ENCODE measurements around the gene ECSCR. TPM values are rescaled to one million over a fixed set of nuclear protein-coding genes. Genes with fewer than 3 reads are reported as not detected.

Gene ECSCR
- total and polyA plus RNA-seq, 7 donors = 7.6 to 25.4 (median 13.3) TPM

DNA sequence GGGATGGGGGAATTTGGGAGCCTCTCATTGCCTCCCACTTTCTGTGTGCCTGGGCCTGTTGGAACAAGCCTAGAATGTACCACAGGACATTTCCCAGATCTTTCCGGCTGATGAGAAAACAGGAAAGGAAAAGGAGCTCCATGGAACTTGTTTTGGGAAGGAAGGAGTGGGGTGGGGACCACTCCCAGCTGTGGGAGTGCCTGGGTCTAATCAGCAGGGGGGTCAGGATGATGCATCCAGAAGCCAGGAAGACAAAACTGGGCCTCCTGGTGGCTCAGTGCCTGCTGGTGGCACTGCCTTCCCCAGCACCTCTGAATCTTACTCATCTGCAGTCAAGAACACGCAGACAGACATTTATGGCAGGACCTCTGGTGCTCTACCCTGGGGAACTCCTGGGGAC, 11.0 kb upstream of the ECSCR start:
- Histone ChIP-seq H3K9me3 (no peaks in the 10 kb centered on the region), H3K27me3 (ENCODE audit: insufficient read depth in 3 of 3, low read length in 2 of 3) (no peaks in the 10 kb centered on the region), H3K27ac (no peak overlapping the region), H3K4me3 (no peak overlapping the region), H3K4me1 (peaks cover 11% of the 10 kb centered on the region), H3K36me3 (ENCODE audit: insufficient read depth in 1 of 2, low read depth in 1 of 2) (peaks cover 0 to 8% of the 10 kb centered on the region in 2 donors)
- DNase-seq (no peak), ATAC-seq (no peak)
- TF ChIP-seq CTCF (IDR thresholded peaks at IDR 0.05) = no peak
- WGBS, 3 donors = 64 to 87% (median 85%) methylated on average over 2 of the region's 2 CpGs
- intact Hi-C loops (cut with DNase I) = no loop called here

GRCh38 chr5:139473105-139473504, 10.6 kb upstream of the ECSCR start:
- ATAC-seq = no peak

GRCh38 chr5:139472386-139473030, 10.0 kb upstream of the ECSCR start:
- Histone ChIP-seq H3K9me3 (no peaks in the 10 kb centered on the region), H3K27ac (no peak overlapping the region), H3K4me1 (peaks cover 11% of the 10 kb centered on the region), H3K27me3 (ENCODE audit: insufficient read depth in 3 of 3, low read length in 2 of 3) (no peaks in the 10 kb centered on the region), H3K36me3 (ENCODE audit: insufficient read depth in 1 of 2, low read depth in 1 of 2) (peaks cover 0 to 3% of the 10 kb centered on the region in 2 donors), H3K4me3 (no peak overlapping the region)
- no peak for TF ChIP-seq CTCF (IDR thresholded peaks at IDR 0.05)
- intact Hi-C loops (cut with DNase I) = no loop called here
- ATAC-seq (no peak), DNase-seq (no peak)
- WGBS, 3 donors = 83 to 88% (median 84%) methylated on average over 15 of the region's 15 CpGs

More at GRCh38 chr5:139473105-139473504, 10.6 kb upstream of the ECSCR start:
- Histone ChIP-seq H3K27me3 (ENCODE audit: insufficient read depth in 3 of 3, low read length in 2 of 3) (no peaks in the 10 kb centered on the region), H3K4me3 (no peak overlapping the region), H3K27ac (no peak overlapping the region), H3K36me3 (ENCODE audit: insufficient read depth in 1 of 2, low read depth in 1 of 2) (peaks cover 0 to 4% of the 10 kb centered on the region in 2 donors), H3K9me3 (no peaks in the 10 kb centered on the region), H3K4me1 (peaks cover 11% of the 10 kb centered on the region)
- no peak for TF ChIP-seq CTCF (IDR thresholded peaks at IDR 0.05)
- DNase-seq = no peak
- WGBS, 3 donors = 75 to 82% (median 81%) methylated on average over 8 of the region's 8 CpGs
- intact Hi-C loops (cut with DNase I) = no loop called here

DNA sequence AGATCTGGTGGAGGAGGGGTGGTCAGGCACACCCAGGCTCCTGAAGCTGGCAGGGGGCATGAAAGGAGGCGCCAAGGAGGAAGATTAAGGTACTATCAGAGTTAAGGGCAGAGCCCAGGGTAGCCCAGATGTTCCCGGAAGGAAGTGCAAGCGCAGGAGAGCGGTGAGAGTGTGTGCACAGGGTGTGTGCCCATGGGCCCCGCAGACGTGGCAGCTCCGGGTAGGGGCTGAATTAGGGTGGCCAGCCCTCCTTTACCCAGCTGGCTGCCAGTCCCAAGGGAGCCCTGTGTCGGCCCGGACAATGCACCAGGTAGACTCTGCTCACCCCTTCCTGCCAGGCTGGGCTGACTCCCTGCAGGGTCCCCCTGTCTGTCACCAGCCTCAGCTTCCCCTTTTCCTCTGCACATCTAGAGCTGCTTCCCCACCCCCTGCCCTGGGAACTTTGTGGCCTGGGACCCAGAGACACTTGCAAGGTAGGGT, 8.3 kb upstream of the ECSCR start, which contains the start of gene SMIM33:
Gene SMIM33, plus strand, starts transcription at position 184 of the 480 bp plus-strand sequence. Its CDS starts 118 bp downstream, at position 302.
- 71 to 87% (median 73%) methylated on average over 8 to 9 of the region's 9 CpGs for WGBS, 3 donors
- no peak within 1 kb of the TSS for H3K27ac ChIP-seq

More for the DNA sequence above, 8.3 kb upstream of the ECSCR start, which contains the start of gene SMIM33:
- Histone ChIP-seq H3K36me3 (ENCODE audit: insufficient read depth in 1 of 2, low read depth in 1 of 2) (peaks cover 0 to 1% of the 10 kb centered on the region in 2 donors), H3K9me3 (no peaks in the 10 kb centered on the region), H3K4me1 (peaks cover 11% of the 10 kb centered on the region), H3K27me3 (ENCODE audit: insufficient read depth in 3 of 3, low read length in 2 of 3) (no peaks in the 10 kb centered on the region), H3K4me3 (no peak within 1 kb of the TSS)
- intact Hi-C loops (cut with DNase I) = no loop called here
- DNase-seq (no peak), ATAC-seq (no peak)
- no peak for TF ChIP-seq CTCF (IDR thresholded peaks at IDR 0.05)
